GM21528 (cell line): ENCODE measurements around the gene PNCK.
"Not testable (repeated sequence)": the region's sequence is repeated elsewhere in the genome, so short reads cannot be mapped to it uniquely, and the experiment has no call there.

Experiments
- ATAC-seq: cut with Tn5 transposase; IDR thresholded peaks from one replicate; pipeline ENCODE4 v1.9.1; 2021; ENCODE audit warnings: mild to moderate bottlenecking, moderate library complexity; ENCODE audit not compliant: unreplicated experiment, low FRiP score

PNCK gene

GRCh38 chrX:153673428-153674218 lies at the start of gene PNCK:
PNCK (minus strand) TSS chrX:153673813; CDS start chrX:153673076, 737 bp downstream.
- ATAC-seq = no peak

GRCh38 chrX:153722704-153723350 lies 49.2 kb upstream of the PNCK start:
- no peak for ATAC-seq

- no peak for ATAC-seq
Observed at GRCh38 chrX:153719701-153720100, 46.1 kb upstream of the PNCK start.

GRCh38 chrX:153719238-153719637 lies 45.6 kb upstream of the PNCK start:
- ATAC-seq = no peak

- no peak for ATAC-seq
Observed at GRCh38 chrX:153717445-153717844, 43.8 kb upstream of the PNCK start.

- no peak for ATAC-seq
Observed at GRCh38 chrX:153714256-153714655, 40.6 kb upstream of the PNCK start.

GRCh38 chrX:153709726-153710674 lies 36.4 kb upstream of the PNCK start:
- no peak for ATAC-seq

GRCh38 chrX:153708415-153708814 lies 34.8 kb upstream of the PNCK start:
- no peak for ATAC-seq

- no peak for ATAC-seq
Observed at GRCh38 chrX:153707406-153707805, 33.8 kb upstream of the PNCK start.

GRCh38 chrX:153706799-153707198 lies 33.2 kb upstream of the PNCK start:
- ATAC-seq = no peak

GRCh38 chrX:153705403-153706060 lies 31.9 kb upstream of the PNCK start:
- ATAC-seq = not testable (repeated sequence)

GRCh38 chrX:153704631-153705402 lies 31.2 kb upstream of the PNCK start:
- ATAC-seq = not testable (repeated sequence)

GRCh38 chrX:153704021-153704526 lies 30.5 kb upstream of the PNCK start:
- no peak for ATAC-seq

GRCh38 chrX:153703036-153703370 lies 29.4 kb upstream of the PNCK start:
- no peak for ATAC-seq

GRCh38 chrX:153702336-153703035 lies 28.9 kb upstream of the PNCK start:
- ATAC-seq = no peak

- no peak for ATAC-seq
Observed at GRCh38 chrX:153701706-153702105, 28.1 kb upstream of the PNCK start.

- ATAC-seq = no peak
Observed at GRCh38 chrX:153700967-153701366, 27.4 kb upstream of the PNCK start.

GRCh38 chrX:153700376-153700945 lies 26.8 kb upstream of the PNCK start:
- no peak for ATAC-seq
